NCI-H2029 (cell line): ENCODE results near the gene KCNG2.
"Not testable (repeated sequence)": the region's sequence is repeated elsewhere in the genome, so short reads cannot be mapped to it uniquely, and the experiment has no call there.

Source experiments
- DNase-seq: peaks from one replicate; lab custom pipeline; 2025; lab: John Stamatoyannopoulos, UW

KCNG2 gene

GRCh38 chr18:79870301-79871025, 72.7 kb downstream of the KCNG2 start:
- DNase-seq, result no peak

- DNase-seq, result no peak
Observed at GRCh38 chr18:79871026-79871390, 73.3 kb downstream of the KCNG2 start.

DNA sequence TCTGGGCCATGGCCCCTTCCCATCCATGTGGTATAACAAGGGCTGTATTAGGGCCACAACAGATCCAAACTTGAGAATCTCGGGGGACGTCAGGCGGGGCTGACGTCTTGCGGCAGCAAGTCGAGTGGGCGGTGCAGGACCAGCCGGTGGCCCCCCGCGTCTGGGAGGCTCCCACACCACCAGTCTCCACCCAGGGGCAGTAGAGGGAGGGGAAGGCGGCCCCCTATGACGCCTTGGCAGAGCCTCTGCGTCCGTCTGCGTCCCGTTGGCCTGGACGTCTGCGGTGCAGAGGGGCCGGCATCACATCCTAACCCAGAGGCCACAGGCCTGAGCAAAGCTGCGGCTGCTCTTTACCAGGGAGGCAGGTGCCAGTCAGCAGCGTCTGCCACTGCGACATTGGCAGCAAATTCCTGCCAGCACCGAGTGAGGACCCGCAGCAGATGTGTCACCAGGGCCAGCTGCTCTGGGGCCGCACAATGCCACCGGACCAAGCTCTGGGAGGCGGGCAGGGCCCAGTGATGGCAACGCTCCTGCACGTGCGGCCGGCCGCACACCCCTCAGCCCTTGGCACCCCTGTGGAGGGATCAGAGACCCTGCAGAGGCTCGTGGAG, 73.8 kb downstream of the KCNG2 start:
- no peak for DNase-seq

DNA sequence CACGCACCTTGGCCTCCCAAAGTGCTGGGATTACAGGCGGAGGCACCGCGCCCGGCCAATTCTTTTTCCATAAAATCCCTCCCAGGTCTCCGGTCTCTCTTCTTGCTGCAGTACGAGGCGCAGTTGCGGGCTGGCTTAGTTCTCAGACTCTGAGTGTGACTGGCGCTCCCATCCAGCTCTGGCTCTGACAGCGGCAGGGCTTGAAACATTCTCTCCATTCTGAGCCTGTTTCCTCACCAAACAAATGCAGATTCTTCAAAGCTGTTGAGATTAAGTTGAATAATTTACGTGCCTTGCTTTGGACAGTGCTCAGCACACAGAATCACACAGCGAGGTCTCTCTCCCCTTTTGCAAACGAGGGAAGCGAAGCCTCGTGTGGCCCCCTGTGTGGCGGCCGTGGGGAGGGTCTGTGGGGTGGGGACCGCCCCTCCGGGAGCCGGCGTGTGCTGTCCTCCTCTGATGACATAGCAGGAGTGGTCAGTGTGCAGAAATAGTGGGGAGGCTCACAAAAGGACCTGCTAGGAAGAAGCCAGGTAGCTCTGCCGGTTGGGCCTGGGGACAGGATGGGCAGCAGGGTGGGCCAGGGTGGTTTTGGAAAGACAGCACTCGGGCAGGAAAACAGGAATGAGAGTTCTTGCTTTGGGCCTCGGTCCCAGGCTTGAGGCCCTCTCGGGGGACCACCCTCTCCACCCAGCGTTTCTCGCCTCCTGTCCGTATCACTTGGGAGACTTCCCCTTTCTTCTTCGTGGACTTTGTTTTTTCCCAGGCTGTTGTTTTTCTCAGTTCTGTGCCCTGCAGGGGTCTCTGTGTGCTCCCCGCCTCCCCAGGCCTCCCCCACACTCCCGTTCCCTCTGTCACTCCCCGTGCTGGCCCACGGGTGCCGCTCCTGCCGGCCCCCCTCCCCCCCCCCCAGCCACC, 75.0 kb downstream of the KCNG2 start:
- DNase-seq, result no peak

- DNase-seq, result no peak
Observed at GRCh38 chr18:79873449-79874110, 75.8 kb downstream of the KCNG2 start.

GRCh38 chr18:79874553-79875530, 77.1 kb downstream of the KCNG2 start:
- DNase-seq, result no peak

DNA sequence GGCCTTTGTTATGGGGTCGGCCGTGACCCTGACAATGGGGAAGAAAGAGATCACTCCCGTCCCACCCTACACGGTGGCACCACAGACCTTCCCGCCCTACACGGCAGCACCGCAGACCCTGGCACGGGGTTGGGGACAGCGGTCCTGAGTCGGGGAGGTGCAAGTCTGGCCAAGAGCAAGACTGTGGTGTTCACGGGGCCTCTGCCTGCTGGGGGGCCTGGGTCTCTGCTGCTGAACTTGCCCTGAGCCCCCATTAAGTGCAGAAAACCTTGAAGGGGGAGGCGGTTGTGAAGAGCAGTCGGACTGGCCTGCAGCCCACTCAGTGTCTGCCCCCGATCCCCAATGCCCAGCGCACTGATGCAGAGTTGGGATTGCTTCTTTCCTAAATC, 77.8 kb downstream of the KCNG2 start:
- no peak for DNase-seq

GRCh38 chr18:79875931-79876461, 78.3 kb downstream of the KCNG2 start:
- DNase-seq, result no peak

DNA sequence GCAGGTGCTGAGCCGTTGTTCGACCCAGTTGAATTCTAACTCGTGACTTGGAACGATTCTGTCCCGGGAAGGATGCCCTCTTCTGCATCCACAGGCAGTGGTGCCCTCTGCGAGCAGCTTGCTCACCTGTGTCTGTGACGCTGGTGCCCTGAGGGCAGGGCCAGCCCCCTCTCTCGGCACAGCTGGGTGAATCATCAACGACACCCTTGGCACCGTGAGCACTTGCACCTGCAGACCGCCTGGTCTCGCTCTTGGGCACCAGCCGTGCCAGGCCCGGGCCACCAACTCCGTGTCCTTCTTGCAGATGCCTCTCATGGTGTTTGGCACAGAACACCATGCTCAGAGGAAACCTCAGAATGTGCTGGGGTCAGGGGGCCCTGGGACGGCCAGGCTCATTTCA, 78.8 kb downstream of the KCNG2 start:
- no peak for DNase-seq

- no peak for DNase-seq
Observed at GRCh38 chr18:79877163-79878091, 79.7 kb downstream of the KCNG2 start.

DNA sequence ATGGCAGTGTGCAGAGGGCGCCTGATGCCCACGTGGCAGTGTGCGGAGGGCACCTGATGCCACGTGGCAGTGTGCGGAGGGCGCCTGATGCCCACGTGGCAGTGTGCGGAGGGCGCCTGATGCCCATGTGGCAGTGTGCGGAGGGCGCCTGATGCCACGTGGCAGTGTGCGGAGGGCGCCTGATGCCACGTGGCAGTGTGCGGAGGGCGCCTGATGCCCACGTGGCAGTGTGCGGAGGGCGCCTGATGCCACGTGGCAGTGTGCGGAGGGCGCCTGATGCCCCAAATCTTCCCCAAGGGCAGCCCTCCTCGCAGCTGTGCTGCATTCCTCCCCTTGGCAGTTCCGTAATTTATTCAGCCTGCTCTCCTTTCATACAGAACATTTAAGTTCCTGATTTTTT, 80.5 kb downstream of the KCNG2 start:
- DNase-seq, result not testable (repeated sequence)

- no peak for DNase-seq
Observed at GRCh38 chr18:79878741-79879378, 81.1 kb downstream of the KCNG2 start.

- DNase-seq, result no peak
Observed at GRCh38 chr18:79879566-79879965, 81.8 kb downstream of the KCNG2 start.

- no peak for DNase-seq
Observed at GRCh38 chr18:79881695-79882094, 84.0 kb downstream of the KCNG2 start.

DNA sequence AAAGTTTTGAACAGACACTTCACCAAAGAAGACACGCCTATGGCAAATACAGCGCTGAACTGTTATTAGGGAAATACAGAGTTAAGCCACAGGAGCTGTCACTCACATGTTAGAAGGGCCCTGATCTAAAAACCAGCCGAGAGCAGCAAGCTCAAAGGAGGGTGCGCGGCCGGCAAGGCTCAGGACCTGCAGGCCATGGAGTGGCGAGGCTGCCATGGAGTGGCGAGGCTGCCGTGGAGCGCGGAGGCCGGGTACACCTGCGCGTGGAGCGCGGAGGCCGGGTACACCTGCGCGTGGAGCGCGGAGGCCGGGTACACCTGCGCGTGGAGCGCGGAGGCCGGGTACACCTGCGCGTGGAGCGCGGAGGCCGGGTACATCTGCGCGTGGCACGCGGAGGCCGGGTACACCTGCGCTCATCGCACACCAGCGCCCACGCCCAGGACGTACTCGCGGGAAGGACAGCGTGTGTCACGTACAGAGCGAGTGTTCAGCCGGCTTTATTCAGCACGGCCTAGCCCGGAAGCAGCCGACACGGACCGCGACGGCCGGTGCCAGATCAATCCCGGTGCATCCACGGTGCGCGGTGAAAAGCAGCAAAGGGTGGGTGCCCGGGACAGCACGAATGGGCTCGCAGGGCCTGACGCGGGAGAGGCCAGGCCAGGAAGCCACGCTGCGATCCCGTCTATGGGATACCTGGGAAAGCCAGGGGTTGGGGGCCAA, 84.9 kb downstream of the KCNG2 start:
- DNase-seq, result no peak

DNA sequence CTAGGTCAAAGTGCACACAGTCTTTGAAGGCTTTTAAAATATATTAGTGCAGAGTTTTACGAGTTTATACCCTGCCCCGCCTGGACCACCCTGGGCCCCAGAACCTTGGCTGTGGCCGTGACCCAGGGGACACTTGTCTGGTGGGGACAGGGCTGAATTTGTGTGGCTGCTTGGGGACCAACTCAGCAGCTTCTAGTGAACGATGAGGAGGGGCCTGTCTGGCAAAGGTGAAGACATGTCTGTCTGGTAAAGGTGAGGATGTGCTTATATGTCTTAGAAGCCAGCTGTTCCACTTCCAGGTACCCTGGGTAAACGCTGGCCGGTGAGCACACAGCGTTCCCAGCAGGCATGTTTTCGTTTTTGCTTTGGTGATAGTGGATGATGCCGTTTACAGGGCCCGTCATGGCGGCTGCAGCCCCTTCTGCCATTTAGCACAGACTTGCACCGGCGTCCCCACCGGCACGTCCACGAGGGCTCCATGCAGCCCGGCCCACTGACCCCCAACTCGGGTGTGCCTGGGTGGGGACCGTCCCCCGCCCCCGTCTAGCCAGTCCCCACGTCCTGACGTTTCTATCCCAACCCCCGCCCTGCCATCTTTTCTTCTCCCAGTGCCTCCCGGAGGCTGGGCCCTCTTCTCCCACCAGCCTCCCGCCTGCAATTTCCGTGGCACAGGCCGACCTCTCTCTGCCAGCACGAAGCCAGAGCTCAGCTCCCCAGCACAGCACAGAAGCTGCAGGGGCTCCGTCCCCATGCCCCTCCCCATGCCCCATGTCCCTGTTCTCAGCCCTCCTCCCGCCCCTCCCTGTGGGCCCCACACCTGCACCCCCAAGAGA, 85.9 kb downstream of the KCNG2 start:
- DNase-seq, result no peak

- DNase-seq, result no peak
Observed at GRCh38 chr18:79884294-79884962, 86.7 kb downstream of the KCNG2 start.
